Ascending aorta (tissue), 2 donors: ENCODE measurements around the gene EXOC4. TPM values are rescaled to one million over a fixed set of nuclear protein-coding genes. Genes with fewer than 3 reads are reported as not detected.

Source experiments
- DNase-seq, 2 donors: peaks; one replicate each; pipeline ENCODE4 v3.0.0-alpha.2; 2019; ENCODE audit warnings: low spot score in 2 of 2
- H3K27ac ChIP-seq, 2 donors: fragments of 200-600 bp; sonication (generic); one replicate each; pipeline ENCODE4 v1.5.1; 2016 to 2017; ENCODE audit warnings: mild to moderate bottlenecking in 1 of 2
- H3K27me3 ChIP-seq: fragments of 200-600 bp; sonication (generic); one replicate; pipeline ENCODE4 v1.5.1; 2017
- H3K36me3 ChIP-seq, 2 donors: fragments of 200-600 bp; sonication (generic); one replicate each; pipeline ENCODE4 v1.5.1; 2016
- H3K4me1 ChIP-seq, 2 donors: fragments of 200-600 bp; sonication (generic); one replicate each; pipeline ENCODE4 v1.5.1; 2016 to 2017; ENCODE audit warnings: mild to moderate bottlenecking in 1 of 2
- H3K4me3 ChIP-seq, 2 donors: fragments of 200-600 bp; sonication (generic); one replicate each; pipeline ENCODE4 v1.5.1; 2016 to 2017; ENCODE audit warnings: mild to moderate bottlenecking in 1 of 2
- H3K9me3 ChIP-seq, 2 donors: fragments of 200-600 bp; sonication (generic); one replicate each; pipeline ENCODE4 v1.5.1; 2016
- intact Hi-C: fragments of 100-400 bp; cut with DNase I; formaldehyde crosslinking; loops from one replicate; pipeline ENCODE4 v1.15.1; 2023
- total RNA-seq: library from RNA; depleted of rRNA; stranded (reverse); fragments of >200 nt; gene quantifications from one replicate; pipeline ENCODE4 v1.1.0, GENCODE V29; 2016
- TF ChIP-seq, protein P1 (sequence below), 3 experiments: fragments of 200-600 bp in 2 of 3; fragments of 450-650 bp in 1 of 3; sonication (generic) in 2 of 3; IDR thresholded peaks; one replicate each; pipeline ENCODE4 v1.5.1; 2016 to 2019; ENCODE audit warnings: antibody characterized with exemption in 3 of 3, mild to moderate bottlenecking in 1 of 3, moderate library complexity in 1 of 3

Gene EXOC4
- total RNA-seq, 1 donor from 2014 or later = 27.1 TPM

DNA sequence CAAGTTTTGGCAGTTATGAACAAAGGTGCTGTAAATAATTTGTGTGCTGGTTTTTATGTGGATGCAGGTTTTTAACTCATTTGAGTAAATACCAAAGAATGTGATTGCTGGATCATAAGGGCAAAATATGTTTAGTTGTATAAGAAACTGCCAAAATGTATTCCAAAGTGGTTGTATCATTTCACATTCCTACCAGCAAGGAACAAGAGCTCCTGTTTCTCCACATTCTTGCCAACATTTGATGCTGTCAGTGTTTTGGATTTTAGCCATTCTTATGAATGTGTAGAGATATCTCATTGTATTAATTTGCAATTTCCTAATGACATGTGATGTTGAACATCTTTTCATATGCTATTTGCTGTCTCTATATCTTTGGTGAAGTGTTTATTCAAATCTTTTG lies 666.9 kb downstream of the EXOC4 start:
- no peaks in the 10 kb centered on the region for H3K4me1 ChIP-seq
- H3K27me3 ChIP-seq = no peaks in the 10 kb centered on the region
- H3K36me3 ChIP-seq = peaks cover 5 to 37% of the 10 kb centered on the region in 2 donors
- intact Hi-C loops = loop anchor here (10.0 kb wide), 1 partner anchor 1055 kb away; no protein-coding TSS in a partner anchor
- TF ChIP-seq, protein P1, sequence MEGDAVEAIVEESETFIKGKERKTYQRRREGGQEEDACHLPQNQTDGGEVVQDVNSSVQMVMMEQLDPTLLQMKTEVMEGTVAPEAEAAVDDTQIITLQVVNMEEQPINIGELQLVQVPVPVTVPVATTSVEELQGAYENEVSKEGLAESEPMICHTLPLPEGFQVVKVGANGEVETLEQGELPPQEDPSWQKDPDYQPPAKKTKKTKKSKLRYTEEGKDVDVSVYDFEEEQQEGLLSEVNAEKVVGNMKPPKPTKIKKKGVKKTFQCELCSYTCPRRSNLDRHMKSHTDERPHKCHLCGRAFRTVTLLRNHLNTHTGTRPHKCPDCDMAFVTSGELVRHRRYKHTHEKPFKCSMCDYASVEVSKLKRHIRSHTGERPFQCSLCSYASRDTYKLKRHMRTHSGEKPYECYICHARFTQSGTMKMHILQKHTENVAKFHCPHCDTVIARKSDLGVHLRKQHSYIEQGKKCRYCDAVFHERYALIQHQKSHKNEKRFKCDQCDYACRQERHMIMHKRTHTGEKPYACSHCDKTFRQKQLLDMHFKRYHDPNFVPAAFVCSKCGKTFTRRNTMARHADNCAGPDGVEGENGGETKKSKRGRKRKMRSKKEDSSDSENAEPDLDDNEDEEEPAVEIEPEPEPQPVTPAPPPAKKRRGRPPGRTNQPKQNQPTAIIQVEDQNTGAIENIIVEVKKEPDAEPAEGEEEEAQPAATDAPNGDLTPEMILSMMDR (IDR thresholded peaks at IDR 0.05) = no peak
- H3K9me3 ChIP-seq = peaks cover 0 to 30% of the 10 kb centered on the region in 2 donors
- no peak for DNase-seq
- H3K4me3 ChIP-seq = no peak overlapping the region
- no peak overlapping the region for H3K27ac ChIP-seq

DNA sequence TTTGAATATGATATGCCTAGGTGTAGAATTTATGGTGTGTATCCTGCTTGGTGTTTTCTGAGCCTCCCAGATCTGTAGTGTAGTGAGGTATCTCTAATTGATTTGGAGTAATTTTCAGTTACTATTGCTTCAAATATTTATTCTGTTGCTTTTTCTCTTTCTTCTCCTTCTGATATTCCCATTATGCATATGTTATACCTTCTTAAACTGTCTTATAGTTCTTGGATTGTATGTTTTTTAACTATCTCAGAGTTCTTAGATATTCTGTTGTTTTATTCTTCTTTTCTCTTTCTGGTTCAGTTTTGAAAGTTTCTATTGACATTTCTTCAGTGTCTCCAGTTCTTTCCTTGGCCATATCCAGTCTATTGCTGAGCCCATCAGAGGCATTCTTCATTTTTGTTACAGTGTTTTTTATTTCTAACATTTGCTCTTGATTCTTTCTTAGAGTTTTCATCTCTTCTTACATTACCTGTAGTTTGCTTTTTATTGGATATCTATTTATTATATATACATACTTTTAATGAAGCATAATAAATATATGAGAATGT lies 668.8 kb downstream of the EXOC4 start:
- Histone ChIP-seq H3K36me3 (peaks cover 5 to 37% of the 10 kb centered on the region in 2 donors), H3K4me3 (no peak overlapping the region), H3K4me1 (no peaks in the 10 kb centered on the region), H3K27me3 (no peaks in the 10 kb centered on the region), H3K27ac (no peak overlapping the region), H3K9me3 (peaks cover 0 to 30% of the 10 kb centered on the region in 2 donors)
- intact Hi-C loops = loop anchor here (10.0 kb wide), 1 partner anchor 1057 kb away; no protein-coding TSS in a partner anchor
- no peak for DNase-seq
- TF ChIP-seq, protein P1 (IDR thresholded peaks at IDR 0.05) = no peak

DNA sequence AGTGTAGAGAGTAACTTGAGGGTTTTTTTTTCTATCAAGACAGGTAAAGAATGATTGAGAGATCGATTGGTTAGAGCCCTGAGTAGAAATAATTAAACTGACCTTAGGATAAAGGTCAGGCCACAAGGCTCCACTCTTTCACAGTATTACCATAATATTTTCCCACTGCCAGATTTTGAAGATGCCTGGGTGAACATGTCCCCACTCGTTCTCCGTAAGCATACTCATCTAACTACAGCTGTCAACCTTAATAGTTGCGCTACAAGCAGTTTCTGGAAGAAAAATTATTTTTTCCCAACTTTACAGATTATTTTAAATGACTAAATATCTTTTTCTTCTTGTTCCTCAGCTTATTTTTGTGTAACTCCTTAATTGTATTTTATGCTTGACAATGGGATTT lies 671.1 kb downstream of the EXOC4 start:
- H3K27ac ChIP-seq = no peak overlapping the region
- intact Hi-C loops = loop anchor here (10.0 kb wide), 1 partner anchor 1059 kb away; no protein-coding TSS in a partner anchor
- peaks cover 0 to 21% of the 10 kb centered on the region in 2 donors for H3K36me3 ChIP-seq
- TF ChIP-seq, protein P1 (IDR thresholded peaks at IDR 0.05) = no peak
- H3K27me3 ChIP-seq = no peaks in the 10 kb centered on the region
- H3K9me3 ChIP-seq = peaks cover 0 to 30% of the 10 kb centered on the region in 2 donors
- no peaks in the 10 kb centered on the region for H3K4me1 ChIP-seq
- no peak overlapping the region for H3K4me3 ChIP-seq
- no peak for DNase-seq

DNA sequence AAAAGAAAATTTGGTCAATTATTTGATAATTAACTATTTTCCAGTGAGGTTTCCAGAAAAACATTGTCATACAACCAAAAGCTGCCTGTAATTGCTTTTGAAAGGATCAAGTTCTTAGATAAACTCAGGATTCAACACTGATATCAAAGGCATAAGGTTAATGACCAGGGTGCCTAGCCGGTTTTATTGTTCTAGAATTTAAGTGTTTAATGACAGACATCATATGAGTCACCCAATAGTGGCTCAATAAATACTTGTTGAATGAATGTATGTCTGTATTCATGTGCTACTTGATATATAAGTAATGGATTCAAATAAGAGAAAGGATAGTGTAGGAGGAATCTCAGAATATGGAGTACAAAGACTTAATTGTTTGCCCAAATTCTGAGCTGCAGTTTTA lies 678.2 kb downstream of the EXOC4 start:
- Histone ChIP-seq H3K36me3 (no peaks in the 10 kb centered on the region), H3K27ac (no peak overlapping the region), H3K27me3 (no peaks in the 10 kb centered on the region), H3K9me3 (no peaks in the 10 kb centered on the region), H3K4me1 (no peaks in the 10 kb centered on the region), H3K4me3 (no peak overlapping the region)
- intact Hi-C loops = no loop called here
- TF ChIP-seq, protein P1 (IDR thresholded peaks at IDR 0.05) = no peak
- DNase-seq = no peak

DNA sequence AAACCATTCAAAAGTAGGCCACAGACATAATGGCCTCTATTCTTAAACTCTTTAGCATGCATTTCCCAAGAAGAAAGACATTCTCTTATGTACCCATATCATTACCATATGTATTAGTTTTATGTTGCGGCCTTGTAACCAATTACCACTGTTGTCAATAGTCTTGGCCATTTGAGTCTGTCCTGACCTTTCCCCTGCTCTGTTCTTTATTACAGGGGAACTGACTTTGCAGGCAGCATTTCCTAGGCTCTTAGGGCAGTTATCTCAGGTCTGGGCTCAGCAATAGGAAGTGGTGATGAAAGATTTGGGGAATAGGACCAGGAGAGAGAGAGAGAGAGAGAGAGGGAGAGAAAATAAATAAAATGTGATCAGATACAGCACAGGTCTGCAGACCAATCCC lies 679.7 kb downstream of the EXOC4 start:
- no peaks in the 10 kb centered on the region for H3K27me3 ChIP-seq
- H3K9me3 ChIP-seq = no peaks in the 10 kb centered on the region
- H3K36me3 ChIP-seq = no peaks in the 10 kb centered on the region
- no peak for DNase-seq
- intact Hi-C loops = no loop called here
- H3K4me1 ChIP-seq = no peaks in the 10 kb centered on the region
- TF ChIP-seq, protein P1 (IDR thresholded peaks at IDR 0.05) = no peak
- H3K4me3 ChIP-seq = no peak overlapping the region
- no peak overlapping the region for H3K27ac ChIP-seq
